Mesendoderm (in vitro differentiated cells): ENCODE measurements around the gene PSMB4. TPM values are rescaled to one million over a fixed set of nuclear protein-coding genes. Genes with fewer than 3 reads are reported as not detected.

ENCODE experiments used
- small RNA-seq: library from polyadenylated mRNA; stranded (forward); fragments of <200 nt; extraction: miRNeasy Mini kit (QIAGEN cat#:217004); gene quantifications from one replicate; pipeline ENCODE3, GENCODE V24; 2013; ENCODE audit not compliant: insufficient read depth

Gene PSMB4

Small RNAs within 50 kb of the gene (small RNA-seq; reads per million reads assigned to genes)
- gene RNY4P25: not detected
